LNCaP clone FGC (cell line): ENCODE data around the gene RFC5.

Experiments used
- DNase-seq: peaks from one replicate; pipeline ENCODE4 v3.0.0-alpha.2; 2011; ENCODE audit warnings: low read depth
- H3K4me3 ChIP-seq: 2 replicates; pipeline ENCODE4 v1.5.1; 2011; ENCODE audit warnings: mild to moderate bottlenecking, low read depth, low read length, control low read depth
- CTCF ChIP-seq: IDR thresholded peaks from 2 replicates; pipeline ENCODE4 v1.5.1; 2012; ENCODE audit warnings: mild to moderate bottlenecking; ENCODE audit not compliant: control insufficient read depth, insufficient read depth; ENCODE audit errors: extremely low read depth

Gene RFC5

GRCh38 chr12:117972301-117972700 is 44.2 kb upstream of the RFC5 start:
- no peak for DNase-seq
- H3K4me3 ChIP-seq = no peak overlapping the region
- no peak for TF ChIP-seq CTCF

DNA sequence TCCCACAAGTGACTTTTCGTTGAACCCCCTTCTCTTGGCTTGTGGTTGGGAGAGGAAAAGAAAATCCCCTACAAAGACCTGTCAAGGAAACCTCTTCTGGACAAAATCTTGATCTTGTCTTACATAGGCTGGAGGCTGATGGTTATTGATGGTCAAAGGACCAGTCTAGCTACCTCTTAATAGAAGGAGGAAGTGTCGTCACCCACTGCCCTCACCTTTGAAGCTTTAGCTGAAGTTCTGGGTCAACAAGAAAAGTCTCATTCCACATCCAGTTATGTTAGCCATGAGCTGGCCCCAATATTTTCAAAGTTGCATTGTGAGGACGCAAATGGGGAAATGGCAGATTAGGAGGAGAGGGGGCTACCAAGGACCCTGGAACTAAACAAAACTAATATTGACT is 41.5 kb upstream of the RFC5 start:
- TF ChIP-seq CTCF = no peak
- H3K4me3 ChIP-seq = no peak overlapping the region
- no peak for DNase-seq

DNA sequence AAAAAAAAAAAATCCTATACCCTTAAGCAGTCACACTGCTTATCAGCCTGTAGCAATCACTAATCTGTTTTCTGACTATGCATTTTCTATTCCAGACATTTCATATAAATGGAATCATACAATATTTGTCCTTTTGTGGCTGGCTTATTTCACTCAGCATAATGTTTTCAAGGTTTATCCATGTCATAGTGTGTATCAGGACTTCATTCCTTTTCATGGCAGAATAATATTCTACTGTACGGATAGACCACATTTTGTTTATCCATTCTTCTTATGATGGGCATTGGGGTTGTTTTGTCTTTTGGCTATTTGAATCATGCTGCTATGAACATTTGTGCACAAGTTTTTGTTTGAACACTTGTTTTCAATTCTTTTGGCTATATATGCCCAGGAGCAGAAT is 39.1 kb upstream of the RFC5 start:
- no peak for DNase-seq
- no peak for TF ChIP-seq CTCF
- no peak overlapping the region for H3K4me3 ChIP-seq

DNA sequence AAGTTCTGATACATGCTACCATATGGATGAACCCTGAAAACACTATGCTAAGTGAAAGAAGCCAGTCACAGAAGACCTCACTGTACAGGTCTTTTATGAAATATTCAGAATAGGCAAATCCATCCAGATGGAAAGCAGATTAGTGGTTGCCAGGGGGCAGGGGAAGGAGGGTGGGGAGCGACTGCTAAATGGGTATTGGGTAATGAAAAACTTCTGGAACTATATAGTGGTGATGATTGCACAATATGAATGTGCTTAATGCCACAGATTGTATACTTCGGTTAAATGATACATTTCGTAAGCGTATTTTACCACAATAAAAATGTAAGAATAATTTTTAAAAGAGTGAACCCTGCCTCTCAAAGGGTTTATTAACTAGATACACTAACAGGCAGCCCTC is 35.9 kb upstream of the RFC5 start:
- DNase-seq = no peak
- TF ChIP-seq CTCF = no peak
- no peak overlapping the region for H3K4me3 ChIP-seq

DNA sequence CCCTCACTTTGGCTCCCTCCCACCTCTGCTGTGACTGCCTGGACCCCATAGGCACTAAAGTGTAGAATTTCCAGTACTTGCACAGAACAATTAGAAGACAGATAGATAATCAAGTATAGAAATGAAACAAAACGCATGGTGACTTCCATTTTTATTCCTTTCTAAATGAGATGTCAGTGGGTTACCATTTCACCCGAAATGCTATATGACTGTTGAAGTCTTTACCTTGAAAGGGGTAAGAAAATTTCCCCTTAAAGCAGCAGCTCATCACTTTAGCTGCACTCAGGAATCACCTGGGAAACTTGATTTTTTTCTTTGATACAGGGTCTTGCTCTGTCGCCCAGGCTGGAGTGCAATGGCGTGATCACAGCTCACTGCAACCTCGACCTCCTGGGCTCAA is 35.2 kb upstream of the RFC5 start:
- TF ChIP-seq CTCF = no peak
- DNase-seq = no peak
- H3K4me3 ChIP-seq = no peak overlapping the region

- no peak for TF ChIP-seq CTCF
- H3K4me3 ChIP-seq = no peak overlapping the region
- DNase-seq = no peak
Observed at GRCh38 chr12:117985182-117985581, 31.3 kb upstream of the RFC5 start.

- no peak overlapping the region for H3K4me3 ChIP-seq
- no peak for DNase-seq
- TF ChIP-seq CTCF = no peak
Observed at GRCh38 chr12:117986705-117987469, 29.6 kb upstream of the RFC5 start.
